H9 (cell line): Measurements from ENCODE around the gene MTMR1. TPM values are rescaled to one million over a fixed set of nuclear protein-coding genes. Genes with fewer than 3 reads are reported as not detected.

ENCODE experiments used
- DNase-seq: peaks from one replicate; pipeline ENCODE4 v3.0.0-alpha.2; 2017
- H2AFZ ChIP-seq: one replicate; pipeline ENCODE4 v1.6.1; 2013; ENCODE audit warnings: mild to moderate bottlenecking, low read length, control low read depth, moderate library complexity
- H2AK5ac ChIP-seq: 2 replicates; pipeline ENCODE4 v1.6.1; 2013; ENCODE audit warnings: low read length, control low read depth, mixed read lengths; ENCODE audit not compliant: insufficient read length
- H2BK120ac ChIP-seq: one replicate; pipeline ENCODE4 v1.6.1; 2013; ENCODE audit warnings: low read depth, mild to moderate bottlenecking, low read length, control low read depth, inconsistent platforms; ENCODE audit not compliant: poor library complexity, severe bottlenecking
- H2BK12ac ChIP-seq: 2 replicates; pipeline ENCODE4 v1.6.1; 2013; ENCODE audit warnings: low read length, control low read depth, mixed read lengths, low read depth; ENCODE audit not compliant: insufficient read length
- H2BK15ac ChIP-seq: 2 replicates; pipeline ENCODE4 v1.6.1; 2013; ENCODE audit warnings: low read depth, low read length, control low read depth
- H2BK20ac ChIP-seq: one replicate; pipeline ENCODE4 v1.6.1; 2013; ENCODE audit warnings: low read depth, mild to moderate bottlenecking, low read length, control low read depth, inconsistent platforms; ENCODE audit not compliant: poor library complexity, severe bottlenecking
- H2BK5ac ChIP-seq: 2 replicates; pipeline ENCODE4 v1.6.1; 2013; ENCODE audit warnings: low read length, control low read depth, mixed read lengths; ENCODE audit not compliant: insufficient read length
- H3K14ac ChIP-seq: 2 replicates; pipeline ENCODE4 v1.6.1; 2013; ENCODE audit warnings: low read length, control low read depth; ENCODE audit not compliant: insufficient read depth
- H3K18ac ChIP-seq: 2 replicates; pipeline ENCODE4 v1.6.1; 2013; ENCODE audit warnings: low read depth, mild to moderate bottlenecking, mixed read lengths, low read length, control low read depth; ENCODE audit not compliant: insufficient read length
- H3K23ac ChIP-seq: 2 replicates; pipeline ENCODE4 v1.6.1; 2013; ENCODE audit warnings: low read length, control low read depth, mixed read lengths, low read depth; ENCODE audit not compliant: insufficient read length
- H3K23me2 ChIP-seq: 2 replicates; pipeline ENCODE4 v1.6.1; 2013; ENCODE audit warnings: low read depth, mild to moderate bottlenecking, mixed read lengths, low read length, control low read depth; ENCODE audit not compliant: insufficient read length, poor library complexity, severe bottlenecking
- H3K27ac ChIP-seq: 2 replicates; pipeline ENCODE4 v1.5.1; 2013; ENCODE audit warnings: low read length, control low read depth, mixed read lengths, low read depth; ENCODE audit not compliant: insufficient read length
- H3K27me3 ChIP-seq: 2 replicates; pipeline ENCODE4 v1.6.1; 2013; ENCODE audit warnings: low read length, control low read depth, inconsistent platforms; ENCODE audit not compliant: insufficient read depth
- H3K4ac ChIP-seq: 2 replicates; pipeline ENCODE4 v1.6.1; 2013; ENCODE audit warnings: low read depth, mild to moderate bottlenecking, control low read depth, inconsistent platforms, low read length, moderate library complexity
- H3K4me1 ChIP-seq: 2 replicates; pipeline ENCODE4 v1.6.1; 2013; ENCODE audit warnings: low read length, control low read depth, inconsistent platforms; ENCODE audit not compliant: insufficient read depth
- H3K4me2 ChIP-seq: 2 replicates; pipeline ENCODE4 v1.6.1; 2013; ENCODE audit warnings: low read length, control low read depth, mixed read lengths; ENCODE audit not compliant: insufficient read length, insufficient read depth
- H3K56ac ChIP-seq: 2 replicates; pipeline ENCODE4 v1.6.1; 2013; ENCODE audit warnings: low read depth, mild to moderate bottlenecking, mixed read lengths, low read length, control low read depth; ENCODE audit not compliant: insufficient read length
- H3K79me1 ChIP-seq: 2 replicates; pipeline ENCODE4 v1.6.1; 2013; ENCODE audit warnings: low read depth, mild to moderate bottlenecking, moderate library complexity, low read length, control low read depth, inconsistent platforms; ENCODE audit not compliant: insufficient read depth, poor library complexity, severe bottlenecking
- H3K79me2 ChIP-seq: 2 replicates; pipeline ENCODE4 v1.6.1; 2013; ENCODE audit warnings: low read length, control low read depth, inconsistent platforms; ENCODE audit not compliant: insufficient read depth
- H3K9ac ChIP-seq: 2 replicates; pipeline ENCODE4 v1.6.1; 2013; ENCODE audit warnings: low read length, control low read depth, mixed read lengths; ENCODE audit not compliant: insufficient read length; ENCODE audit errors: extremely low read depth
- H3K9me3 ChIP-seq: one replicate; pipeline ENCODE4 v1.6.1; 2013; ENCODE audit warnings: low read depth, low read length, inconsistent platforms; ENCODE audit not compliant: control insufficient read depth
- H3T11ph ChIP-seq: one replicate; pipeline ENCODE4 v1.6.1; 2013; ENCODE audit warnings: mild to moderate bottlenecking, low read length, control low read depth, inconsistent platforms
- H4K20me1 ChIP-seq: one replicate; pipeline ENCODE4 v1.6.1; 2013; ENCODE audit not compliant: control insufficient read depth, insufficient read length, insufficient read depth
- H4K5ac ChIP-seq: 2 replicates; pipeline ENCODE4 v1.6.1; 2013; ENCODE audit warnings: low read depth, mild to moderate bottlenecking, mixed read lengths, low read length, control low read depth; ENCODE audit not compliant: insufficient read length
- H4K8ac ChIP-seq: replicated peaks from 2 replicates; pipeline ENCODE4 v1.6.1; 2013; ENCODE audit warnings: low read length, control low read depth, mixed read lengths, low read depth; ENCODE audit not compliant: insufficient read length
- H4K91ac ChIP-seq: 2 replicates; pipeline ENCODE4 v1.6.1; 2013; ENCODE audit warnings: low read depth, mild to moderate bottlenecking, moderate library complexity, mixed read lengths, low read length, control low read depth; ENCODE audit not compliant: insufficient read length
- H3K27ac Mint-ChIP-seq, 3 experiments: 2 replicates in 2 of 3; 3 replicates in 1 of 3; pipeline ENCODE4 v1.8.0; 2020 to 2021; ENCODE audit warnings: mixed read lengths in 3 of 3, mild to moderate bottlenecking in 1 of 3, moderate library complexity in 1 of 3
- H3K27me3 Mint-ChIP-seq: 2 replicates; pipeline ENCODE4 v1.8.0; 2021; ENCODE audit warnings: low read depth, mild to moderate bottlenecking, moderate library complexity, mixed read lengths
- H3K36me3 Mint-ChIP-seq, 3 experiments: 2 replicates in 2 of 3; 3 replicates in 1 of 3; pipeline ENCODE4 v1.8.0; 2020 to 2021; ENCODE audit warnings: low read depth in 3 of 3, mixed read lengths in 3 of 3; ENCODE audit not compliant: insufficient read depth in 1 of 3
- H3K4me1 Mint-ChIP-seq, 2 experiments: 2 replicates each; pipeline ENCODE4 v1.8.0; 2020; ENCODE audit warnings: mixed read lengths in 2 of 2
- H3K4me3 Mint-ChIP-seq, 2 experiments: 2 replicates in 1 of 2; 3 replicates in 1 of 2; pipeline ENCODE4 v1.8.0; 2020 to 2021; ENCODE audit warnings: mild to moderate bottlenecking in 2 of 2, mixed read lengths in 2 of 2, moderate library complexity in 1 of 2
- H3K9me3 Mint-ChIP-seq, 2 experiments: 2 replicates in 1 of 2; 3 replicates in 1 of 2; pipeline ENCODE4 v1.8.0; 2020; ENCODE audit warnings: mild to moderate bottlenecking in 2 of 2, mixed read lengths in 2 of 2, moderate library complexity in 1 of 2
- CTCF ChIP-seq: fragments of 200-600 bp; sonication (generic); conservative IDR thresholded peaks from 3 replicates; pipeline ENCODE4 v1.8.0; 2021; ENCODE audit warnings: antibody characterized with exemption, mild to moderate bottlenecking
- WGBS: extraction: QIAGEN DNeasy Blood & Tissue Kit; methylation state at CpG from one replicate; pipeline ENCODE4 v1.1.7; 2013; ENCODE audit warnings: missing lambda C conversion rate, low lambda C conversion rate, mixed read lengths; ENCODE audit not compliant: insufficient read length; ENCODE audit errors: extremely low coverage; 5-methylcytosine and 5-hydroxymethylcytosine counted together
- total RNA-seq: library from RNA; stranded (reverse); gene quantifications from 2 replicates; pipeline ENCODE4 v1.2.1, GENCODE V29; 2021

MTMR1 gene
- total RNA-seq, 1 experiment from 2014 or later, result 25.2 TPM

- Histone ChIP-seq H3K14ac (no peak overlapping the region), H3K23me2 (peaks cover 3% of the 10 kb centered on the region), H2BK20ac (no peak overlapping the region), H4K5ac (no peak overlapping the region), H3K4me2 (no peak overlapping the region), H2BK120ac (no peak overlapping the region), H3K27me3 (no peaks in the 10 kb centered on the region), H3K79me1 (no peaks in the 10 kb centered on the region), H2BK5ac (no peak overlapping the region), H4K20me1 (peaks cover 2% of the 10 kb centered on the region), H3K9ac (no peak overlapping the region), H3T11ph (no peak overlapping the region), H4K8ac (no peak overlapping the region), H2AK5ac (no peak overlapping the region), H3K9me3 (no peaks in the 10 kb centered on the region), H3K4me1 (peaks cover 4% of the 10 kb centered on the region; the same call in 1 of the 2 replicates), H2BK12ac (no peak overlapping the region), H3K79me2 (no peaks in the 10 kb centered on the region), H3K27ac (no peak overlapping the region), H2AFZ (no peak overlapping the region), H3K4ac (no peak overlapping the region), H2BK15ac (no peak overlapping the region), H3K23ac (no peak overlapping the region), H4K91ac (no peak overlapping the region), H3K56ac (no peak overlapping the region), H3K18ac (no peak overlapping the region)
- Mint-ChIP-seq H3K27ac (no peak overlapping the region), H3K9me3 (peaks cover 46 to 62% of the 10 kb centered on the region in 2 experiments), H3K4me3 (no peak overlapping the region), H3K27me3 (peaks cover 2% of the 10 kb centered on the region), H3K36me3 (peaks cover 2 to 31% (median 14%) of the 10 kb centered on the region in 3 experiments; a peak in 6 of 7 replicates), H3K4me1 (peaks cover 12 to 29% of the 10 kb centered on the region in 2 experiments)
- no peak for TF ChIP-seq CTCF
- WGBS, result no CpG with 5 or more reads among the region's 17 CpGs
- DNase-seq, result no peak
Measured at GRCh38 chrX:150767475-150768131, 74.4 kb downstream of the MTMR1 start.
